Neural cell (in vitro differentiated cells): ENCODE results near the gene OR4F15. TPM values are rescaled to one million over a fixed set of nuclear protein-coding genes. Genes with fewer than 3 reads are reported as not detected.

ENCODE experiments used
- H2AFZ ChIP-seq: fragments of 200-600, 300-800 bp; sonication (generic), shearing (Covaris generic); 2 replicates; pipeline ENCODE4 v1.6.0; 2014; ENCODE audit warnings: low read depth, mild to moderate bottlenecking, antibody characterized with exemption, low read length, moderate library complexity
- H3F3A ChIP-seq: fragments of 200-600 bp; shearing (Covaris generic); 2 replicates; pipeline ENCODE4 v1.6.1; 2016; ENCODE audit warnings: mild to moderate bottlenecking, moderate library complexity, mixed read lengths, antibody characterized with exemption, low read length; ENCODE audit not compliant: insufficient read depth, poor library complexity, severe bottlenecking
- H3K27ac ChIP-seq: fragments of 200-600, 300-800 bp; sonication (generic), shearing (Covaris generic); 2 replicates; pipeline ENCODE4 v1.5.1; 2014; ENCODE audit warnings: mild to moderate bottlenecking, low read length, moderate library complexity
- H3K27me3 ChIP-seq: fragments of 300-800, 200-600 bp; sonication (generic), shearing (Covaris generic); 2 replicates; pipeline ENCODE4 v1.6.0; 2014; ENCODE audit warnings: mild to moderate bottlenecking, low read depth, low read length, moderate library complexity; ENCODE audit not compliant: insufficient read depth
- H3K36me3 ChIP-seq: fragments of 300-800, 200-600 bp; sonication (generic), shearing (Covaris generic); 2 replicates; pipeline ENCODE4 v1.5.1; 2014; ENCODE audit warnings: mild to moderate bottlenecking, antibody characterized with exemption, low read length, moderate library complexity; ENCODE audit not compliant: insufficient read depth
- H3K4me2 ChIP-seq: fragments of 300-800, 200-600 bp; sonication (generic), shearing (Covaris generic); 2 replicates; pipeline ENCODE4 v1.6.0; 2014; ENCODE audit warnings: mild to moderate bottlenecking, low read length
- H3K4me3 ChIP-seq: fragments of 300-800, 200-600 bp; sonication (generic), shearing (Covaris generic); 2 replicates; pipeline ENCODE4 v1.5.1; 2014; ENCODE audit warnings: mild to moderate bottlenecking, low read length, moderate library complexity
- H3K79me2 ChIP-seq: fragments of 200-600 bp; shearing (Covaris generic); replicated peaks from 2 replicates; pipeline ENCODE4 v1.6.0; 2014; ENCODE audit warnings: mild to moderate bottlenecking, low read length, moderate library complexity; ENCODE audit not compliant: insufficient read depth
- H3K9ac ChIP-seq: fragments of 300-800, 200-600 bp; sonication (generic), shearing (Covaris generic); 2 replicates; pipeline ENCODE4 v1.6.1; 2016; ENCODE audit warnings: mild to moderate bottlenecking, low read length, mixed read lengths
- H3K9me2 ChIP-seq: fragments of 200-600 bp; shearing (Covaris generic); 2 replicates; pipeline ENCODE4 v1.6.1; 2016; ENCODE audit warnings: mild to moderate bottlenecking, low read length, mixed read lengths; ENCODE audit not compliant: insufficient read depth
- H3K9me3 ChIP-seq: fragments of 200-600, 300-800 bp; sonication (generic), shearing (Covaris generic); 2 replicates; pipeline ENCODE4 v1.6.1; 2016; ENCODE audit warnings: mild to moderate bottlenecking, mixed run types, low read length, moderate library complexity, mixed read lengths
- H4K20me1 ChIP-seq: fragments of 200-600 bp; shearing (Covaris generic); 2 replicates; pipeline ENCODE4 v1.6.1; 2016; ENCODE audit warnings: mild to moderate bottlenecking, mixed run types; ENCODE audit not compliant: insufficient read depth
- CTCF ChIP-seq: fragments of 450-650 bp; IDR thresholded peaks from 2 replicates; pipeline ENCODE4 v1.5.1; 2014; ENCODE audit warnings: antibody characterized with exemption, mild to moderate bottlenecking, moderate library complexity; ENCODE audit not compliant: poor library complexity, severe bottlenecking
- EP300 ChIP-seq: fragments of 450-650 bp; conservative IDR thresholded peaks from 2 replicates; pipeline ENCODE4 v1.6.1; 2014; ENCODE audit warnings: antibody characterized with exemption, mild to moderate bottlenecking, moderate library complexity; ENCODE audit not compliant: poor library complexity, severe bottlenecking
- EZH2 ChIP-seq: fragments of 200-600, 300-800 bp; shearing (Covaris generic), sonication (generic); IDR thresholded peaks from 2 replicates; pipeline ENCODE4 v1.6.1; 2014; ENCODE audit warnings: antibody characterized with exemption, low read length, borderline replicate concordance, mild to moderate bottlenecking; ENCODE audit not compliant: insufficient read depth, poor library complexity, severe bottlenecking
- MXI1 ChIP-seq: fragments of 450-650 bp; conservative IDR thresholded peaks from 2 replicates; pipeline ENCODE4 v1.6.1; 2014; ENCODE audit warnings: antibody characterized with exemption, mild to moderate bottlenecking; ENCODE audit not compliant: poor library complexity, severe bottlenecking
- POLR2AphosphoS5 ChIP-seq: IDR thresholded peaks from 2 replicates; pipeline ENCODE4 v1.6.1; 2012
- RAD21 ChIP-seq: fragments of 450-650 bp; conservative IDR thresholded peaks from 2 replicates; pipeline ENCODE4 v1.6.1; 2014; ENCODE audit warnings: antibody characterized with exemption, mild to moderate bottlenecking, moderate library complexity
- REST ChIP-seq: IDR thresholded peaks from 2 replicates; pipeline ENCODE4 v1.6.1; 2012; ENCODE audit warnings: borderline replicate concordance
- SMC3 ChIP-seq: fragments of 450-650 bp; conservative IDR thresholded peaks from 2 replicates; pipeline ENCODE4 v1.6.1; 2014; ENCODE audit warnings: antibody characterized with exemption, mild to moderate bottlenecking, moderate library complexity; ENCODE audit not compliant: poor library complexity
- TAF1 ChIP-seq: IDR thresholded peaks from 2 replicates; pipeline ENCODE4 v1.6.1; 2012; ENCODE audit warnings: low read depth
- polyA plus RNA-seq: library from polyadenylated mRNA; depleted of rRNA; stranded (reverse); fragments of >200 nt; gene quantifications from 2 replicates; pipeline ENCODE4 v1.2.3, GENCODE V29; 2014

The OR4F15 gene
- polyA plus RNA-seq, 1 donor from 2014 or later, result not detected

- Histone ChIP-seq H4K20me1 (no peaks in the 10 kb centered on the region), H2AFZ (no peak overlapping the region), H3F3A (no peaks in the 10 kb centered on the region), H3K9me3 (no peaks in the 10 kb centered on the region), H3K4me3 (no peak overlapping the region), H3K36me3 (no peaks in the 10 kb centered on the region), H3K9me2 (no peaks in the 10 kb centered on the region), H3K27ac (no peak overlapping the region), H3K27me3 (no peaks in the 10 kb centered on the region), H3K4me2 (no peak overlapping the region), H3K79me2 (no peaks in the 10 kb centered on the region), H3K9ac (no peak overlapping the region)
- no peak for TF ChIP-seq EP300
- TF ChIP-seq RAD21, result no peak
- TF ChIP-seq MXI1, result no peak
- TF ChIP-seq CTCF, result no peak
- no peak for TF ChIP-seq REST
- TF ChIP-seq SMC3, result no peak
- no peak for TF ChIP-seq EZH2
- TF ChIP-seq POLR2AphosphoS5, result no peak
- no peak for TF ChIP-seq TAF1
Measured at GRCh38 chr15:101799665-101800064, 12.3 kb upstream of the OR4F15 start.

- Histone ChIP-seq H2AFZ (no peak overlapping the region), H3K27ac (no peak overlapping the region)
Measured at GRCh38 chr15:101801048-101801447, 11.0 kb upstream of the OR4F15 start.

More at GRCh38 chr15:101801048-101801447, 11.0 kb upstream of the OR4F15 start:
- Histone ChIP-seq H3K4me3 (no peak overlapping the region), H3K36me3 (no peaks in the 10 kb centered on the region), H3K9ac (no peak overlapping the region), H4K20me1 (no peaks in the 10 kb centered on the region), H3K4me2 (no peak overlapping the region), H3K79me2 (no peaks in the 10 kb centered on the region), H3F3A (no peaks in the 10 kb centered on the region), H3K9me3 (no peaks in the 10 kb centered on the region), H3K9me2 (no peaks in the 10 kb centered on the region), H3K27me3 (no peaks in the 10 kb centered on the region)
- TF ChIP-seq RAD21 (no peak), REST (no peak), POLR2AphosphoS5 (no peak), CTCF (no peak), SMC3 (no peak), TAF1 (no peak), EZH2 (no peak), EP300 (no peak), MXI1 (no peak)
